Endodermal cell (in vitro differentiated cells): ENCODE measurements around the gene CFAP74. TPM values are rescaled to one million over a fixed set of nuclear protein-coding genes. Genes with fewer than 3 reads are reported as not detected.

Experiments used
- DNase-seq: peaks from one replicate; pipeline ENCODE4 v3.0.0-alpha.2; 2017
- H3K27ac ChIP-seq: 2 replicates; pipeline ENCODE4 v1.5.1; 2013; ENCODE audit warnings: mild to moderate bottlenecking, low read depth, low read length, moderate library complexity
- H3K27me3 ChIP-seq: 2 replicates; pipeline ENCODE4 v1.6.1; 2013; ENCODE audit warnings: mild to moderate bottlenecking, low read length, moderate library complexity; ENCODE audit not compliant: insufficient read depth, control insufficient read depth, poor library complexity, severe bottlenecking
- H3K36me3 ChIP-seq: 2 replicates; pipeline ENCODE4 v1.7.0; 2013; ENCODE audit warnings: mild to moderate bottlenecking, low read length, moderate library complexity; ENCODE audit not compliant: control insufficient read depth, insufficient read depth
- H3K4me1 ChIP-seq: one replicate; pipeline ENCODE4 v1.7.0; 2013; ENCODE audit warnings: low read length; ENCODE audit not compliant: control insufficient read depth, insufficient read depth
- H3K4me3 ChIP-seq: 2 replicates; pipeline ENCODE4 v1.5.1; 2013; ENCODE audit warnings: mild to moderate bottlenecking, low read length, moderate library complexity
- H3K9ac ChIP-seq: 2 replicates; pipeline ENCODE4 v1.6.1; 2013; ENCODE audit warnings: mild to moderate bottlenecking, low read length, moderate library complexity; ENCODE audit not compliant: poor library complexity, severe bottlenecking; ENCODE audit errors: extremely low read depth
- H3K9me3 ChIP-seq: 2 replicates; pipeline ENCODE4 v1.6.1; 2013; ENCODE audit warnings: mild to moderate bottlenecking, low read length, moderate library complexity; ENCODE audit not compliant: control insufficient read depth
- H3K27ac Mint-ChIP-seq: 2 replicates; pipeline ENCODE4 v1.8.0; 2020; ENCODE audit warnings: mixed read lengths
- H3K27me3 Mint-ChIP-seq: 2 replicates; pipeline ENCODE4 v1.8.0; 2021; ENCODE audit warnings: mild to moderate bottlenecking, mixed read lengths; ENCODE audit not compliant: insufficient read depth
- H3K36me3 Mint-ChIP-seq: 2 replicates; pipeline ENCODE4 v1.8.0; 2020; ENCODE audit warnings: low read depth, mixed read lengths
- H3K4me1 Mint-ChIP-seq: 2 replicates; pipeline ENCODE4 v1.8.0; 2020; ENCODE audit warnings: mixed read lengths
- H3K4me3 Mint-ChIP-seq: 2 replicates; pipeline ENCODE4 v1.8.0; 2020; ENCODE audit warnings: mild to moderate bottlenecking, moderate library complexity, mixed read lengths
- H3K9me3 Mint-ChIP-seq: 2 replicates; pipeline ENCODE4 v1.8.0; 2020; ENCODE audit warnings: mild to moderate bottlenecking, mixed read lengths
- CTCF ChIP-seq: fragments of 200-600 bp; sonication (generic); conservative IDR thresholded peaks from 2 replicates; pipeline ENCODE4 v1.5.0; 2021; ENCODE audit warnings: antibody characterized with exemption, mild to moderate bottlenecking
- WGBS, 2 experiments: methylation state at CpG; one replicate each; pipeline versions ENCODE4 v1.1.5 to v1.1.7; 2013; ENCODE audit warnings: missing lambda C conversion rate in 2 of 2, mixed read lengths in 1 of 2; ENCODE audit not compliant: insufficient coverage in 1 of 2, insufficient read length in 1 of 2; 5-methylcytosine and 5-hydroxymethylcytosine counted together
- total RNA-seq, 2 donors: library from RNA; stranded (reverse); fragmentation: NEBNext Ultra II Directional in 1 of 2; extraction: Animal tissue kit (Norgen Biotek cat#: 25700) in 1 of 2; gene quantifications; 2 replicates in 1 of 2; 3 replicates in 1 of 2; pipeline ENCODE4 v1.2.1, GENCODE V29; 2021

Gene CFAP74
- total RNA-seq, 2 donors from 2014 or later, result 0.58 to 0.75 TPM

GRCh38 chr1:1958071-1958541 is 45.5 kb downstream of the CFAP74 start:
- WGBS, 2 experiments, result 93 to 95% methylated on average over 22 to 29 of the region's 29 CpGs
- Mint-ChIP-seq H3K27me3 (no peaks in the 10 kb centered on the region), H3K27ac (no peak overlapping the region), H3K9me3 (peaks cover 2% of the 10 kb centered on the region), H3K4me1 (peaks cover 11% of the 10 kb centered on the region), H3K4me3 (no peak overlapping the region), H3K36me3 (no peaks in the 10 kb centered on the region)
- no peak overlapping the region for H3K27ac ChIP-seq
- no peak for TF ChIP-seq CTCF
- no peaks in the 10 kb centered on the region for H3K27me3 ChIP-seq
- no peaks in the 10 kb centered on the region for H3K4me1 ChIP-seq
- no peaks in the 10 kb centered on the region for H3K9me3 ChIP-seq
- H3K4me3 ChIP-seq, result no peak overlapping the region
- no peak for DNase-seq
- no peak overlapping the region for H3K9ac ChIP-seq
- no peaks in the 10 kb centered on the region for H3K36me3 ChIP-seq

DNA sequence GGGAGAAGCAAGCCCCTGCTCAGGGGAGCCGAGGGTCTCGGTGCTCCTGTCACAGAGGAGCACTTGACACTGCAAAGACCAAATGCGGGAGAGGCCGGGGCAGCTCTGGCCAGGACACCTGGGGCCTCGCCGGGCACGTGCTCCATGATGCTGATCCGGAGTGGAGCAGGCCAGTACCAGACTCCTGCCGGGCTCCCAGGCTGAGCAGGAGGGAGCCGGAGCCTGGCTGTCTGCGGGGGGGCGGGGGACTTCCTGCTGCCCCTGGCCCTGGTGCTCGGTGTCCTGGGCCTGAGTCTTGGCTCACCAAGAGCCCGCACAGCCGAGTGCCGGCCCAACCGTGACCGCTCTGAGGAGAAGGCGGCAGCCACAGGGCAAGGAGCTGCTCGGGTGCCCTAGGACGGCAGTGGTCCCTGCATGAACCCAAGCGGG is 46.0 kb downstream of the CFAP74 start:
- Histone ChIP-seq H3K4me3 (no peak overlapping the region), H3K4me1 (no peaks in the 10 kb centered on the region), H3K9me3 (no peaks in the 10 kb centered on the region), H3K36me3 (no peaks in the 10 kb centered on the region), H3K27me3 (no peaks in the 10 kb centered on the region), H3K9ac (no peak overlapping the region), H3K27ac (no peak overlapping the region)
- Mint-ChIP-seq H3K4me1 (peaks cover 11% of the 10 kb centered on the region), H3K9me3 (peaks cover 2% of the 10 kb centered on the region), H3K27ac (no peak overlapping the region), H3K36me3 (no peaks in the 10 kb centered on the region), H3K27me3 (no peaks in the 10 kb centered on the region), H3K4me3 (no peak overlapping the region)
- no peak for TF ChIP-seq CTCF
- DNase-seq, result no peak
- WGBS, 2 experiments, result 90 to 91% methylated on average over 15 to 22 of the region's 22 CpGs

DNA sequence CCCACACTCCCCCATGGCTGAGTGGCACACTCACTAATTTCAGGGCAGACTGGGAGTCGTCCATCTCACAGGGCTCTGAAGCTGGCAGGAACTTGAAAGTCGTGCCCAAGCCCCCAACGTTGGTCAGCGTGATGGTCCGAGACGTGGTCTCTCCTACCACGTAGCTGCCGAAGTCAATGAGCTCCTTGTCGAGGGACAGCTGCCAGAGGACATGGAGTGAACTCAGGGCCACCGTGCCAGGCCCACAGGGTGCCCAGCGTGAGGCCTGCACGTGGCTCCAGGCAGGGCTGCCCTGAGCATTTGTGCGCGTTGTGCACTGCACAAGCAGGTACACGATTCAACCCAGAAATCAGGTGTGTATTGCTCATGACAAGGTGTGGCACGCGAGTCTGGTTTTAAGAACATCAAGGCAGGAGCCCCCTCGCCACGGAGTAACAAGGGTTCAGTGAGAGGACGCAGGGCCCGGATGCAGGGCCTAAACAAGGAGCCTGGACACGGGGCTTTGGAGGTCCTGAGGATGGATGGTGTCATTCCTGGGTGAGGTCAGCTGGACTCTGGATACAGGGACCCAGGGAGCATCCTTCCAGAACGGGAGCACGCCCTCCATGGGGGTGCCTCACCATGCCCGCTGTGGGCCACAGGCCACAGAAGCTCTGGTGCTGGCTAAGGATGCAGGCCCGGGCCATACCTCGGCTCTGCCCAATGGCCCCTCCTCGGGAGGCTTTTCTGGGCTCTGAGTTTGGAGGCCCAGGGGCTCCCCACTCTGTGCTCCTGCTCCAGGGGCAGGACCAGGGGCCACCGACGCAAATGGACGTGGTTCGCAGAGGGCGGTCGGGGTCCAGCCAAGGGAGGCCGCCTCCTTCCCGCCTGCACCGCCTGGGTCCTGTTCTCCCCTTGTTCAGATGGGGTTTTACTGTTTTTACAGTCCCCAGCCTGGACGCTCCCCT is 46.7 kb downstream of the CFAP74 start:
- H3K36me3 ChIP-seq, result no peaks in the 10 kb centered on the region
- TF ChIP-seq CTCF, result no peak
- H3K4me1 Mint-ChIP-seq, result peaks cover 11% of the 10 kb centered on the region
- H3K4me1 ChIP-seq, result no peaks in the 10 kb centered on the region
- H3K9me3 Mint-ChIP-seq, result peaks cover 2% of the 10 kb centered on the region
- no peak overlapping the region for H3K9ac ChIP-seq
- no peak overlapping the region for H3K4me3 Mint-ChIP-seq
- H3K27me3 ChIP-seq, result no peaks in the 10 kb centered on the region
- WGBS, 2 experiments, result 90 to 92% methylated on average over 30 to 38 of the region's 38 CpGs
- DNase-seq, result no peak
- H3K9me3 ChIP-seq, result no peaks in the 10 kb centered on the region
- H3K27ac Mint-ChIP-seq, result no peak overlapping the region
- H3K4me3 ChIP-seq, result no peak overlapping the region
- H3K27me3 Mint-ChIP-seq, result no peaks in the 10 kb centered on the region
- no peaks in the 10 kb centered on the region for H3K36me3 Mint-ChIP-seq
- no peak overlapping the region for H3K27ac ChIP-seq
